22Rv1 (cell line): ENCODE data around the gene SOX5.

Experiments used
- CTCF ChIP-seq: fragments of 450-650 bp; IDR thresholded peaks from 2 replicates; pipeline ENCODE4 v1.5.1; 2017; ENCODE audit warnings: mild to moderate bottlenecking
- ZFX ChIP-seq: fragments of 450-650 bp; IDR thresholded peaks from 2 replicates; pipeline ENCODE4 v1.6.1; 2017; ENCODE audit warnings: antibody characterized with exemption, borderline replicate concordance

GRCh38 chr12:23831739-23832138 is 117.7 kb downstream of the SOX5 start:
- no peak for TF ChIP-seq CTCF
- TF ChIP-seq ZFX: no peak
